ENCODE results near the gene KIF26A. TPM values are rescaled to one million over a fixed set of nuclear protein-coding genes. Genes with fewer than 3 reads are reported as not detected.

Gene KIF26A
- total and polyA plus RNA-seq, 2 of the 13 experiments (the other 11 are each of a cell fraction or from before 2014, with no cell fraction given): not detected

DNA sequence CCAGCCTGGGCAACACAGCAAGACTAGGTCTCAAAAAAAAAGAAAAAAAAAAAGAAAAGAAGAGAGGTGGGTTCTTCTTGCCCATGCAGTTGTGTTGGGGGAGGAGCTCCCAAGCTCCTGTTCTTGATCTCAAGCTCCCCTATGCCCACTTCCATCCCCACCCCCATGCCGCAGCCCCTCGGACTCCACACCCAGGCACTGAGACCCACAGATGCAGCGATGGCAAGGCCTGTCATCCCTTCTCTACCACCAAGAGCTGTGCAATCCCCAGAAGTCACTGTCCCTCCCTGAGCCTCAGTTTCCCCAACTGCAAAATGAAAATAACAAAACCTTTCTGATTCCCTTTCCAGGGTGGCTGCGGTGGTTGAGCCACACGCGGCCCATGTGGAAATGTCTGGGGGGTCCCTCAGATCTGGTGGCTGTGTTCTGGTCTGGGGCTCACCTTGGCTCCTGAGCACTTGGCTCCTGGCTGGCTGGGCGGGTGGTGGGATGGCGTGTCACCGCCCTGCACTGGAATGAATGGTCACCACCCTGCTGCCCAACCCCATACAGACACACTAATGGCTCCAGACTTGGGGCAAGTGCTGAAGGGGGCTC lies 22.6 kb upstream of the KIF26A start:
- no peak overlapping the region for H3K4me2 ChIP-seq (ENCODE audit: low read depth, low read length)
- no peaks in the 10 kb centered on the region for H3K9me3 ChIP-seq (ENCODE audit: low read length)
- in situ Hi-C loops (cut with HindIII; ENCODE audit: extremely low pct_ligation_motif_present, low pct_unique_long_range_greater_than_20kb) (no loop called here), intact Hi-C loops (cut with micrococcal nuclease; ENCODE audit: unreplicated experiment) (no loop called here)
- no peak overlapping the region for H3K27ac ChIP-seq (ENCODE audit: extremely low read length, insufficient read depth, low read length)
- H3K27me3 ChIP-seq (ENCODE audit: control insufficient read depth in 1 of 2, insufficient read depth in 2 of 2, low read length in 2 of 2): peaks cover 5 to 29% of the 10 kb centered on the region in 2 experiments
- ChIA-PET CTCF (ENCODE audit: low intra/inter-chr PET ratio, low total read pairs) (no interaction called here), POLR2A (no interaction called here)
- no peak for TF ChIP-seq MAFF (IDR thresholded peaks at IDR 0.05; ENCODE audit: low read depth, low read length)
- TF ChIP-seq EEA1 (CRISPR knock-in tag; IDR thresholded peaks at IDR 0.05; ENCODE audit: borderline replicate concordance): no peak
- TF ChIP-seq ZNF446 (CRISPR knock-in tag; IDR thresholded peaks at IDR 0.05): no peak
- no peak for TF ChIP-seq KDM5A (IDR thresholded peaks at IDR 0.05; ENCODE audit: borderline replicate concordance, low read length)
- no peak for TF ChIP-seq ZXDC (CRISPR knock-in tag; IDR thresholded peaks at IDR 0.05)
- TF ChIP-seq FOXC1 (CRISPR knock-in tag; IDR thresholded peaks at IDR 0.05; ENCODE audit: borderline replicate concordance): no peak
- no peak for TF ChIP-seq PRDM15 (CRISPR knock-in tag; IDR thresholded peaks at IDR 0.05)
- TF ChIP-seq ZSCAN29 (CRISPR knock-in tag; conservative IDR thresholded peaks at IDR 0.05): no peak
- no peak for TF ChIP-seq FOSL1 (CRISPR knock-in tag; IDR thresholded peaks at IDR 0.05; ENCODE audit: borderline replicate concordance)
- TF ChIP-seq ZNF121 (CRISPR knock-in tag; IDR thresholded peaks at IDR 0.05): no peak
- no peak for TF ChIP-seq ZKSCAN1 (IDR thresholded peaks at IDR 0.05; ENCODE audit: low read length)
- no peak for TF ChIP-seq ETV5 (CRISPR knock-in tag; IDR thresholded peaks at IDR 0.05; ENCODE audit: borderline replicate concordance)
- TF ChIP-seq PHF8 (CRISPR knock-in tag; IDR thresholded peaks at IDR 0.05): no peak
- TF ChIP-seq PAX8 (CRISPR knock-in tag; IDR thresholded peaks at IDR 0.05; ENCODE audit: borderline replicate concordance): no peak
- TF ChIP-seq TAF1 (CRISPR knock-in tag; IDR thresholded peaks at IDR 0.05): no peak
- no peak for TF ChIP-seq MED1 (CRISPR knock-in tag; IDR thresholded peaks at IDR 0.05)
- no peak for TF ChIP-seq GZF1 (CRISPR knock-in tag; IDR thresholded peaks at IDR 0.05)
- no peak for TF ChIP-seq ZNF652 (CRISPR knock-in tag; IDR thresholded peaks at IDR 0.05; ENCODE audit: borderline replicate concordance, low read depth)
- TF ChIP-seq ZBTB7A (CRISPR knock-in tag; IDR thresholded peaks at IDR 0.05): no peak
- BruUV-seq (replicated peaks): no TSS peak
- H3K9ac ChIP-seq (ENCODE audit: insufficient read depth, low read depth, low read length): no peak overlapping the region
- H3K79me2 ChIP-seq (ENCODE audit: insufficient read depth, low read length): no peaks in the 10 kb centered on the region
- DNase-seq (ENCODE audit: low spot score) (no peak), FAIRE-seq (no peak), ATAC-seq (no peak)
- H3K36me3 ChIP-seq (replicated peaks in 1 of 2; ENCODE audit: control insufficient read depth in 1 of 2, insufficient read depth in 2 of 2, low read length in 2 of 2): no peaks in the 10 kb centered on the region
- no peaks in the 10 kb centered on the region for H4K20me1 ChIP-seq (ENCODE audit: insufficient read depth, low read length)
- WGBS (ENCODE audit: low lambda C conversion rate): 36% methylated on average over 6 of the region's 9 CpGs
- no peak overlapping the region for H3K4me3 ChIP-seq (replicated peaks in 1 of 3; ENCODE audit: insufficient read depth in 1 of 3, low read depth in 2 of 3, low read length in 3 of 3)
- H3K4me1 ChIP-seq (ENCODE audit: insufficient read depth, low read length): no peaks in the 10 kb centered on the region
- H2AFZ ChIP-seq (ENCODE audit: low read length): no peak overlapping the region

Data from HepG2 (cell line).